LNCAP (cell line): ENCODE results near the gene CD22.

ENCODE experiments used
- TF ChIP-seq, protein P1 (sequence below): fragments of 450-650 bp; IDR thresholded peaks from 2 replicates; pipeline ENCODE4 v1.5.1; 2017; ENCODE audit warnings: mild to moderate bottlenecking

CD22 gene

DNA sequence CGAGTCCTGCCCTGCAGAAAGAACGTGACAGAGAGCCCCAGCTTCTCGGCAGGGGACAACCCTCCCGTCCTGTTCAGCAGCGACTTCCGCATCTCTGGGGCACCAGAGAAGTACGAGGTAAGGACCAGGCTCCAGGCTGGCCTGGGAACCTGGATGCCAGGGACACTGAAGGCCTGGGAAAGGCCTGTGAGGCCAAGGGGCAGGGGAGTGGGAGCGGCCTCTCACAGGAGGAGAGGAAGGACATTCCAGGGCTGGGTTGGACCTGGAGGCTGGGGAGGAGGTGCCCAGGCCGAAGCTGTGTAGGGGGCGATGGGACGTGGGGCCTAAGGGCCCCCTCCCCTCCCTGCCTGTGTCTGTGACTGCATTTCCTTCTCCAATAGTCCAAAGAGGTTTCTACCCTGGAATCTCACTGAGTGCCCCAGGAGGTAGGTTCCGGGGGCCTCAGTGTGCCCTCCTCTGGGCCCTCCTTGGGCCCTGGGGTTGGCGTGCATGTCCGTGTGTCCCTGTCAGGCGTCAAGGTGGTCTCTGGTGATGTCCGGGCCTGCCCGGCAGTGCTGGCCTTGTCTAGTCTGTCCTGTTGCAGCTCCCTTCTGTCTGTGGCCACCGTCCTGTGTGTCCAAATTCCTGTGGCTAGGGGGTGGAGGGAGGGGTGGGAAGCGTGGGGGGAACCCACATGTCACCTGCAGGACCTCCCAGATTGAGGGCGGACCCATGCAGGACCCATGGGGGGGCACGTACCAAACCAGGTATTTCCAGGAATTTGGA, 16.9 kb upstream of the CD22 start:
- TF ChIP-seq, protein P1, sequence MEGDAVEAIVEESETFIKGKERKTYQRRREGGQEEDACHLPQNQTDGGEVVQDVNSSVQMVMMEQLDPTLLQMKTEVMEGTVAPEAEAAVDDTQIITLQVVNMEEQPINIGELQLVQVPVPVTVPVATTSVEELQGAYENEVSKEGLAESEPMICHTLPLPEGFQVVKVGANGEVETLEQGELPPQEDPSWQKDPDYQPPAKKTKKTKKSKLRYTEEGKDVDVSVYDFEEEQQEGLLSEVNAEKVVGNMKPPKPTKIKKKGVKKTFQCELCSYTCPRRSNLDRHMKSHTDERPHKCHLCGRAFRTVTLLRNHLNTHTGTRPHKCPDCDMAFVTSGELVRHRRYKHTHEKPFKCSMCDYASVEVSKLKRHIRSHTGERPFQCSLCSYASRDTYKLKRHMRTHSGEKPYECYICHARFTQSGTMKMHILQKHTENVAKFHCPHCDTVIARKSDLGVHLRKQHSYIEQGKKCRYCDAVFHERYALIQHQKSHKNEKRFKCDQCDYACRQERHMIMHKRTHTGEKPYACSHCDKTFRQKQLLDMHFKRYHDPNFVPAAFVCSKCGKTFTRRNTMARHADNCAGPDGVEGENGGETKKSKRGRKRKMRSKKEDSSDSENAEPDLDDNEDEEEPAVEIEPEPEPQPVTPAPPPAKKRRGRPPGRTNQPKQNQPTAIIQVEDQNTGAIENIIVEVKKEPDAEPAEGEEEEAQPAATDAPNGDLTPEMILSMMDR: no peak

DNA sequence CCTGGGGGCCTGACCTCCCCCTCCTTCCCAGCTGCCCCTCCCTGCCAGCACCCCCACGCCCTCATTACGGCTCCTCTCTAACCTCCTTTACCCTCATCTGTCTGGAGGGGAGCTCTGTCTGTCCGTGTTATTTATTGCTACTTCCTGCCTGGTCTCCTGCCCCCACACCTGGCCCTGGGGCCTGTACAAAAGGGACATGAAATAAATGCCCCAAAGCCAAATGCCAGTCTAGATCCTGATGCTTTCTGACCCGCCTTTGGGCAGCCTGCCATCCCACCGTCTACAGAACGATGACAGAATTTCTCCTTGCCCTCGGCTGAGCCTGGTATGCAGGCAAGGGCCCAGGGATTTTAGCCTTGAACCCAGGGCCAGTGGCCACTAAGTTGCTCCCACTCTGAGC, 15.4 kb upstream of the CD22 start:
- TF ChIP-seq, protein P1: no peak

DNA sequence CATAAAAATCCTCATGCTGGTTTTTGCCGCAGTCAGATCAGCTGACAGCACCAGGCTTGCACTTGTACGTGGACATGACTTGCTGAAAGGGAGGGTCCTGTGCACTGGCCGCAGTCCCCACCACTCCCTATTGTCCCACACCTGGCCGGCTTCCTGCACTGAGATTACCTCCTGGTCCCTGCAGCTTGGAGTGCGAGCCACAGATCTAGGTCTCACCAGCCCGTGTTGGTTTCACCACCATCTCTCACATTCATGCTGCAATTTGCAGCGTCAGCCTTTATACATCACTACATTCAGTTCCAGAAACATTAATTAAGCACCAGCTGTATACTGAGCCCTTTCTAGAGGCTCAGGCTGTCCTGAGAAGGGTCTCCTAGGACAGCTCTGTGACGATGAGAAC, 15.0 kb upstream of the CD22 start:
- TF ChIP-seq, protein P1: no peak

DNA sequence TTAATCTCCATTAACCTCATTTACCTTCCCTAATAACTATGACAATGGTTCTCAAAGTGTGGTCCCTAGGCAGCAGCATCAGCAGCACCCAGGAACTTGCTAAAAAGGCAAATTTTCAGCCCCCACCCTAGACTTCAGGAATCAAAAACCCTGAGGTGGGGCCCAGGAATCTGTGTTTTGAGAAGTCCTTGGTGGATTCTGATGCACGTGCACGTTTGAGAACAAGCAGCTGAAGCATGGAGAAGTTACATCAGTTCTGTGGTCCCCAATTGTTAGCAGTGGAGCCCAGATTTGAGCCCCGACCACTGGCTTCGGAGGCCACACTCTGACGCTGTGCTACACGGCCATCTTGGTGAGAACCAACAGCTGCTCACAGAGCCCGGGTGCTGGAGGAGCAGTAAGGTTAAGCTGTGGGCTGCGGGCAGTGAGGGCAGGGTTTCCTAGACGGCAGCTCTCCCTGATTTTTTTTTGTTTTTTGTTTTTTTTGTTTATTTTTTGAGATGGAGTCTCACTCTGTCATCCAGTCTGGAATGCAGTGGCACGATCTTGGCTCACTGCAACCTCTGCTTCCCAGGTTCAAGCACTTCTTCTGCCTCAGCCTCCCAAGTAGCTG, 14.0 kb upstream of the CD22 start:
- TF ChIP-seq, protein P1: no peak

DNA sequence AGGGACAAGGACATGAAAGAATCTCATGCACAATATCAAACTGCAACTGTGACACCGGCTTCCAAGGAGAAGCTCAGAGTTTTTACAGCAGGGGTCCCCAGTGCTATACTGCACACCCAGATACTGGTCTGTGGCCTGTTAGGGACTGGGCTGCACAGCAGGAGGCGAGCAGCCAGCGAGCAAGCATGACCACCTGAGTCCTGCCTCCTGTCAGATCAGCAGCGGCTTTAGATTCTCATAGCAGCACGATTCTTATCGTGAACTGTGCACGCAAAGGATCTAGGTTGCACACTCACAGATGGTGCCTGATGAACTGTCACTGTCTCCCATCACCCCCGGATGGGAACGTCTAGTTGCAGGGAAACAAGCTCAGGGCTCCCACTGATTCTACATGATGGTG, 13.1 kb upstream of the CD22 start:
- TF ChIP-seq, protein P1: no peak

DNA sequence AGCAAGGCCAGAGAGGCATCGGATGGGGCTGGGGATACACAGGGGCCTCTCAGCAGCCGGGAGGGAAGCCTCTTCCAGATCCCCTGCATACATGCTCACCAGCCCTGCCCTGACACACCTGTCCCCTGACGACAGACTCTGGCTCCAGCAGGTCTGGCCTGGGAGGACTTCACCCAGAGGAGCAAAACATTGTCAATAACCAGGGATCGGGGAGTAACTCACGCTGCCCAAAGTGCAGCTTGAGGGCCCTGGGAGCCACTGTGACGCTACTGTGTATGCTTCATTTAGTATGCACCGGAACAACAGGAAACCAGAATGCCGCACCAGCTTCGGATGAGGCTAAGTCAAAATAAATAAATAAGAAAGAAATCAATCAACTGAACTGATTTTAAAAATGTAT, 12.4 kb upstream of the CD22 start:
- TF ChIP-seq, protein P1: no peak

DNA sequence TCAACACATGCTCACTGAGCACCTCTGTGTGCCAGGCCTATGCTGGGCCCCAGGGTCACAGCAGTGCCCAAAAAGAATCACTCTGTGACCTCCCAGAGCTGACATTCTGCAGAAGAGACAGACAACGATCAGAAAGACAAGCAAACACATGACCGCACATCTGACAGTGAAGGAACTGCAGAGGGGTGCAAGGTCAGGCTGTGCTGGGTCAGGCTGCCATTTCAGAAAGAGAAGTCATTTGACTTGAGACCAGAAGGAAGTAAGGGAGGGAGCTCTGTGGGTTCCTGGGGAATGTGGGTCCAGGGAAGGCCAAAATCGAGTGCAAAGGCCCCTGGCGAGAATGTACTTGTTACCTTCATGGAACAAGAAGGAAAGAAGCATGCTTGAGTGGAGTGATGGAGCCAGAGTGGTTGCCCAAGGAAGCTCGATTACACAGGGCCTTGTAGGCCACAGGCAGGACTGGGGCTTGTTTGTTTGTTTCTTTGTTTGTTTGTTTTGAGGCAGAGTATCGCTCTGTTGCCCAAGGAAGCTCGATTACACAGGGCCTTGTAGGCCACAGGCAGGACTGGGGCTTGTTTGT, 11.4 kb upstream of the CD22 start:
- TF ChIP-seq, protein P1: no peak
